CD4-positive, alpha-beta T cell (primary cell): ENCODE results near the gene SHROOM1. TPM values are rescaled to one million over a fixed set of nuclear protein-coding genes. Genes with fewer than 3 reads are reported as not detected.

Experiments
- ATAC-seq: fragments of 200-7000 bp; cut with Tn5 transposase; one replicate; pipeline ENCODE4 v1.10.0; 2022; ENCODE audit warnings: mild to moderate bottlenecking; ENCODE audit not compliant: poor library complexity
- CTCF ChIA-PET: fragments of 350-600 bp; sonication (Branson Sonifier 250); formaldehyde crosslinking; loops from one replicate; lab custom pipeline; 2021; ENCODE audit warnings: antibody characterized with exemption, inconsistent platforms; lab: Charles Lee
- POLR2A ChIA-PET: fragments of 350-600 bp; sonication (Branson Sonifier 250); formaldehyde crosslinking; loops from one replicate; lab custom pipeline; 2021; ENCODE audit warnings: antibody characterized with exemption, inconsistent platforms; lab: Charles Lee
- DNase-seq, 14 experiments: peaks; one replicate each; pipeline ENCODE4 v3.0.0-alpha.2; 2013 to 2020; ENCODE audit warnings: mixed read lengths in 2 of 14
- H3K27ac ChIP-seq, 2 donors: one replicate each; pipeline versions ENCODE4 v1.5.1 to v1.7.0; 2013; ENCODE audit warnings: low read length in 2 of 2, low read depth in 1 of 2, mild to moderate bottlenecking in 1 of 2
- H3K27me3 ChIP-seq, 2 experiments: 1 replicate in 1 of 2; 2 replicates in 1 of 2; pipeline versions ENCODE4 v1.6.1 to v1.7.0; 2013; ENCODE audit warnings: low read length in 2 of 2, control low read depth in 1 of 2, mild to moderate bottlenecking in 1 of 2, moderate library complexity in 1 of 2; ENCODE audit not compliant: insufficient read depth in 2 of 2, control insufficient read depth in 1 of 2
- H3K36me3 ChIP-seq: one replicate; pipeline ENCODE4 v1.6.1; 2013; ENCODE audit warnings: low read length, control low read depth; ENCODE audit not compliant: insufficient read depth
- H3K4me1 ChIP-seq: one replicate; pipeline ENCODE4 v1.6.1; 2013; ENCODE audit warnings: low read length, control low read depth; ENCODE audit not compliant: insufficient read depth
- H3K4me3 ChIP-seq: one replicate; pipeline ENCODE4 v1.5.1; 2013; ENCODE audit warnings: mild to moderate bottlenecking, low read length, moderate library complexity
- H3K9me3 ChIP-seq, 2 experiments: 1 replicate in 1 of 2; 2 replicates in 1 of 2; pipeline versions ENCODE4 v1.6.1 to v1.7.0; 2013; ENCODE audit warnings: low read length in 2 of 2, mild to moderate bottlenecking in 2 of 2, control low read depth in 1 of 2, moderate library complexity in 1 of 2; ENCODE audit not compliant: control insufficient read depth in 1 of 2, insufficient read depth in 1 of 2
- H3K27ac Mint-ChIP-seq: one replicate; pipeline ENCODE4 v1.8.0; 2020; ENCODE audit warnings: mixed read lengths
- H3K27me3 Mint-ChIP-seq: one replicate; pipeline ENCODE4 v1.8.0; 2021; ENCODE audit warnings: mixed read lengths
- H3K36me3 Mint-ChIP-seq: one replicate; pipeline ENCODE4 v1.8.0; 2021; ENCODE audit warnings: low read depth, mixed read lengths
- H3K4me1 Mint-ChIP-seq: one replicate; pipeline ENCODE4 v1.8.0; 2021; ENCODE audit warnings: low read depth, mixed read lengths
- H3K4me3 Mint-ChIP-seq: one replicate; pipeline ENCODE4 v1.8.0; 2020; ENCODE audit warnings: mild to moderate bottlenecking, mixed read lengths
- H3K9me3 Mint-ChIP-seq: one replicate; pipeline ENCODE4 v1.8.0; 2020; ENCODE audit warnings: mixed read lengths
- intact Hi-C, 2 experiments: fragments of 100-400 bp; cut with DNase I in 1 of 2; cut with micrococcal nuclease in 1 of 2; formaldehyde crosslinking; loops; one replicate each; pipeline versions ENCODE4 v1.15.1 to v1.9.0; 2023 to 2025; cut with DNase I, micrococcal nuclease
- total RNA-seq, 174 experiments: library from RNA in 2 of 174; stranded (reverse) in 2 of 174; gene quantifications; one replicate each; pipeline ENCODE4 v1.2.3 and lab custom pipeline; 2021 to 2026
- TF ChIP-seq, protein P1 (sequence below): fragments of 200-600 bp; IDR thresholded peaks from one replicate; pipeline ENCODE4 v1.8.0; 2022; ENCODE audit warnings: antibody characterized with exemption, mild to moderate bottlenecking

SHROOM1 gene
- total RNA-seq, 2 experiments from 2014 or later: 0.59 TPM; not detected in 1

DNA sequence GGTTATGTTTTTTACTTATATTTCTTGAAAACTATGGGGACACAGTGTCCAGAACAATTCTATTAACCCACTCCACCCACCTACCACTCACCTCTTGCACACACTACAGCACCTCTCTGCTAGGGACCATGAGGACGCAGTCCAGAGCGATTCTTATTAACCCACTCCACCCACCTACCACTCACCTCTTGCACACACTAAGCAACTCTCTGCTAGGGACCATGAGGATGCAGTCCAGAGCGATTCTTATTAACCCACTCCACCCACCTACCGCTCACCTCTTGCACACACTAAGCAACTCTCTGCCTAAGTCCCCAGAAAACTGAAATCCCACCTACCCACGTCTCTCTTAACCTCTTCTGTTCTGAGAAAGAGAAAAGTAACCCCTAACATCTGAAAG lies 2.2 kb upstream of the SHROOM1 start:
- Mint-ChIP-seq H3K4me1 (peaks cover 17% of the 10 kb centered on the region), H3K36me3 (no peaks in the 10 kb centered on the region), H3K27ac (no peak overlapping the region), H3K27me3 (peaks cover 40% of the 10 kb centered on the region), H3K9me3 (no peaks in the 10 kb centered on the region), H3K4me3 (peak overlapping the region; percentile 63)
- no peaks in the 10 kb centered on the region for H3K9me3 ChIP-seq
- ATAC-seq: no peak
- H3K27ac ChIP-seq: no peak overlapping the region
- no peak overlapping the region for H3K4me3 ChIP-seq
- intact Hi-C loops: loop anchor here in 1 of 2 experiments (5.0 kb wide), 1 partner anchor 50 kb away; no protein-coding TSS in a partner anchor
- H3K4me1 ChIP-seq: peaks cover 12% of the 10 kb centered on the region
- TF ChIP-seq, protein P1, sequence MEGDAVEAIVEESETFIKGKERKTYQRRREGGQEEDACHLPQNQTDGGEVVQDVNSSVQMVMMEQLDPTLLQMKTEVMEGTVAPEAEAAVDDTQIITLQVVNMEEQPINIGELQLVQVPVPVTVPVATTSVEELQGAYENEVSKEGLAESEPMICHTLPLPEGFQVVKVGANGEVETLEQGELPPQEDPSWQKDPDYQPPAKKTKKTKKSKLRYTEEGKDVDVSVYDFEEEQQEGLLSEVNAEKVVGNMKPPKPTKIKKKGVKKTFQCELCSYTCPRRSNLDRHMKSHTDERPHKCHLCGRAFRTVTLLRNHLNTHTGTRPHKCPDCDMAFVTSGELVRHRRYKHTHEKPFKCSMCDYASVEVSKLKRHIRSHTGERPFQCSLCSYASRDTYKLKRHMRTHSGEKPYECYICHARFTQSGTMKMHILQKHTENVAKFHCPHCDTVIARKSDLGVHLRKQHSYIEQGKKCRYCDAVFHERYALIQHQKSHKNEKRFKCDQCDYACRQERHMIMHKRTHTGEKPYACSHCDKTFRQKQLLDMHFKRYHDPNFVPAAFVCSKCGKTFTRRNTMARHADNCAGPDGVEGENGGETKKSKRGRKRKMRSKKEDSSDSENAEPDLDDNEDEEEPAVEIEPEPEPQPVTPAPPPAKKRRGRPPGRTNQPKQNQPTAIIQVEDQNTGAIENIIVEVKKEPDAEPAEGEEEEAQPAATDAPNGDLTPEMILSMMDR: no peak
- ChIA-PET POLR2A (no interaction called here), CTCF (interaction anchor here (0.6 kb wide), 1 partner anchor 1194 kb away, joined by 3 read pairs; no protein-coding TSS in a partner anchor)
- no peak for DNase-seq
- H3K36me3 ChIP-seq: no peaks in the 10 kb centered on the region
- H3K27me3 ChIP-seq: peaks cover 17 to 28% of the 10 kb centered on the region in 2 experiments

DNA sequence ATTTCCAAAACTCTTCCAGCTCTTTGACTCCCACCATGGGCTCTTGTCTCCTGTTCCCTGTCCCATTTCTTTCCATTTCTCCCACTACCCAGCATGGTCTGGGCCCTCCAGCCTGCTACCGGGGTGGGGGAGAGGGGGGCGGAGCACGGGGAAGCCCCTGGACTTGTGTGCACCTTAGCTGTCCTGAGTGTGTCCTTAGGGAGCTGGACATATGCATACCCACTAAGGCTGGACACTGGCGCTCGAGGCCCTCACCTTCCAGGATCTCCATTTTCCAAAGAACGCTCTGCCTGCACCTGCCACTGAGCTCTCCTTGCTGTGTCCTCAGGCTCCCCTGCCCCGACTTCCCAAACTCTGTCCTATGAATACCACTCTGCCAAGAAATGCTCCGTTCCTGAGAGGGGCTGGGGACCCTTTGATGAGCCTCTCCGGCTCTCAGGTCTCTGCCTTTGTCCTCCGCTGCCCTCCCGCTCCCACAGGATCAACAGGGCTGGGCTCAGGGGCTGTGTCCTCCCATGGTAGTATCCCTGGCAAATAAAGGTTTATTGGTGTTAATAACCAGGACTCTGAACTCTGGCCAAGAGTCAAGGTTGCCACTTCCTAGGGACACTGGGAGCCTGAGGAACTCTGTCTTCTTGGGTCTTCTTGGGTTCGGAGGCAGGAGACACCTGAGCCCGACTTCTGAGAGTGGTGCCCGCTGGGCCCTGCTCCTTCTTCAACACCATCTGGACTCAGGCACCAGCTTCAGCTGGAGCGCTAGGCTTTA lies 831 bp upstream of the SHROOM1 start:
- H3K27me3 Mint-ChIP-seq: peaks cover 54% of the 10 kb centered on the region
- Histone ChIP-seq H3K36me3 (no peaks in the 10 kb centered on the region), H3K4me3 (no peak overlapping the region), H3K27ac (no peak overlapping the region), H3K4me1 (peaks cover 12% of the 10 kb centered on the region), H3K9me3 (peaks cover 0 to 5% of the 10 kb centered on the region in 2 experiments), H3K27me3 (peaks cover 28 to 40% of the 10 kb centered on the region in 2 experiments)
- intact Hi-C loops: loop anchor here in 1 of 2 experiments (5.0 kb wide), 1 partner anchor 51 kb away; no protein-coding TSS in a partner anchor
- POLR2A ChIA-PET: no interaction called here
- ATAC-seq (no peak), DNase-seq (no peak)
- peaks cover 17% of the 10 kb centered on the region for H3K4me1 Mint-ChIP-seq
- TF ChIP-seq, protein P1: no peak
- no peaks in the 10 kb centered on the region for H3K9me3 Mint-ChIP-seq
- CTCF ChIA-PET: interaction anchor here (1.0 to 1.7 kb wide), 3 partner anchors 11 to 52 kb away, joined by 4 to 13 read pairs (median 6); no protein-coding TSS in a partner anchor
- H3K27ac Mint-ChIP-seq: no peak overlapping the region
- peak overlapping the region; percentile 86 for H3K4me3 Mint-ChIP-seq
- no peaks in the 10 kb centered on the region for H3K36me3 Mint-ChIP-seq

DNA sequence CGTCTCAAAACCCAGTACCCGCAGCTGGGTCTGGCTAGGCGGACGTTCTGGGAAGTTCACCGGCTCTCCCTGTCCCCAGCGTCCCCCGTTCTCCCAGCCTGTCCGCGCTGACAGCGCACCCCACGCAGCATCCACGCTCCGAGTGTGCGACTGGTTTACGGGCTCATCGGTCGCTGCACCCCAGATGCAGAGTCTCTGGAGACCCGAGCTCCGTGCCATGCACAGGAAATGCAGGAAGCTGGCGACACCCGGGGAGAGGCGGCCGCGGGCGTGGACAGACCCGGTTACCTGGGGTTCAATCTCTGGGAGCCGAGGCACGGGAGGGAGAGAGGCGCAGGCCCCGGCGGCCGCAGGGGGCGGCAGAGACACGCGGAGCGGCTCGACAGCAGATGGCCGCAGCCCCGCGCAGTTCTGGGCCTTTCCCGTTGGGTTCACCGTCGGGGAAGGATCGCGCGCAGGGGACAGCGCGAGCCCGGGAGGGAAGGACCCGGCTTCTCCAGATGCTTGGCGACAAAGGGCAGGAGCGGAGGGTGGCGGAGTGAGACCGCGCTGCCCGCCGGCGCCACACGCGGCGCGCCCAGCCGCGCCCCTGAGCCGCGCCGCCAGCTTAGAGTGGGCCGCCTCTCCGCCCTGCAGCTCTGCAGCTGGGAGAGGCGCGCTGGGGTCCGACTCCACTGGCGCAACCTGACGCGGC lies 558 bp downstream of the SHROOM1 start:
- TF ChIP-seq, protein P1: peak; percentile 78
- DNase-seq: peak; percentile 49 to 86 (median 66)
- Mint-ChIP-seq H3K9me3 (no peaks in the 10 kb centered on the region), H3K27ac (no peak overlapping the region), H3K36me3 (no peaks in the 10 kb centered on the region), H3K4me3 (peak overlapping the region; percentile 89), H3K4me1 (peaks cover 17% of the 10 kb centered on the region), H3K27me3 (peaks cover 62% of the 10 kb centered on the region)
- CTCF ChIA-PET: interaction anchor here (0.6 to 1.7 kb wide), 10 partner anchors 10 to 83 kb away, joined by 3 to 13 read pairs (median 4); partner anchors contain the start of genes CCNI2, GDF9 and UQCRQ
- POLR2A ChIA-PET: interaction anchor here (0.9 to 1.1 kb wide), 2 partner anchors 16 to 41 kb away, joined by 3 to 5 read pairs; partner anchors contain the start of gene SOWAHA
- ATAC-seq: peak; percentile 87
- peaks cover 22% of the 10 kb centered on the region for H3K4me1 ChIP-seq
- no peak overlapping the region for H3K27ac ChIP-seq
- intact Hi-C loops: loop anchor here (1.0 to 5.0 kb wide), 2 partner anchors 52 to 53 kb away; no protein-coding TSS in a partner anchor
- H3K9me3 ChIP-seq: peaks cover 0 to 5% of the 10 kb centered on the region in 2 experiments
- no peaks in the 10 kb centered on the region for H3K36me3 ChIP-seq
- H3K27me3 ChIP-seq: peaks cover 36 to 50% of the 10 kb centered on the region in 2 experiments
- peak overlapping the region; percentile 40 for H3K4me3 ChIP-seq
